Fibroblast of skin of left quadriceps (primary cell): ENCODE measurements around the gene ZNF414.
"Not testable (repeated sequence)": the region's sequence is repeated elsewhere in the genome, so short reads cannot be mapped to it uniquely, and the experiment has no call there.

Experiments
- DNase-seq, 2 experiments: peaks; one replicate each; pipeline ENCODE4 v3.0.0-alpha.2; 2013; ENCODE audit warnings: low read depth in 2 of 2

The ZNF414 gene, protein sequence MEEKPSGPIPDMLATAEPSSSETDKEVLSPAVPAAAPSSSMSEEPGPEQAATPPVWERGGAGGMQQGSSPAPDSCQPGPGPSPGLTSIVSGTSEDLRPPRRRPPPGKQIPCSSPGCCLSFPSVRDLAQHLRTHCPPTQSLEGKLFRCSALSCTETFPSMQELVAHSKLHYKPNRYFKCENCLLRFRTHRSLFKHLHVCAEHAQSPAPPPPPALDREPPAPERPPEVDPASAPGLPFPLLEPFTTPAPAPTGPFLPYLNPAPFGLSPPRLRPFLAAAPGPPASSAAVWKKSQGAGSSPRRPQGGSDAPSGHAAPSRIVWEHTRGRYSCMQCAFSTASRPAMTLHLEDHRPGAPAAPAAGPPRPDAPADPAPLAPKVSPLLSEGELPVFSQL

DNA sequence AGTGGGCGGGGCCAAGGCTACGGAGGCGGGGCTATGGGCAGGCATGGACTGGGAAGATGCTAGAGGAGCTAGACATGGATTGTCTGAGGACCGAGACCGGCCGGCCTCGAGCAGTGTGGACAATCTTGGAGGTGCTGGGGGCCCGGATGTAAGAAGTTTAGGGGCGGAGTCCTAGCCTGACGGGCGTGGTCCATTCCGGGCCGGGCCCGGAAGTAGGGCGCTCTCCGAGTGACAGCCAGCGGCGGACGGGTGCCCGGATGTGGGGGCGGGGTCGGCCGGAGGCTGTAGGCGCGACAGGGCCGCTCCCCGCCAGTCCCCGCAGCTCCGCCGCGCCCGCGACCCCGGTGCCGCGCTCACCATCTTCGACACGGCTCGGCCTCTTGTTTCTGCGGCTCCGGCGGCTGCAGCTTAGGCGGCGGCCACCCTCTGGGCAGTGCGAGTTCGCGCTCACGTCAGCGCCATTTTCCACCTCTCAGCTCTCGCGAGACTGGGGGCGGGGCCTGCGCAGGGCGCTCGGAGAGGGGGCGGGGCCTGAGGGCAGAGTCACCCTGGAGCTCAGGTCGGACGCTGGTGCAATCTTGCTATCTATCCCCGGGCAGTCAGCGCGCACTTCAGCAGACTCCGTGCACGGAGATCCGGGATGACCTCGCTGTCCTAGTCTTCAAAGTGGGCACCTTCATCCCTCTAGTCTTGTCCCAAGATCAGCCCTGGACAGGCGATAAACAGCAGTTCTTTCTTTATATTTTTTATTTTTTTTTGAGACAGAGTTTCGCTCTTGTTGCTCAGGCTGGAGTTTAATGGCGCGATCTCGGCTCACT is at the start of gene ZNF414:
Gene ZNF414 (minus strand): TSS at position 481 of the 818 bp plus-strand sequence. CDS start 121 bp downstream, at position 360.
- DNase-seq: peak; percentile 96

DNA sequence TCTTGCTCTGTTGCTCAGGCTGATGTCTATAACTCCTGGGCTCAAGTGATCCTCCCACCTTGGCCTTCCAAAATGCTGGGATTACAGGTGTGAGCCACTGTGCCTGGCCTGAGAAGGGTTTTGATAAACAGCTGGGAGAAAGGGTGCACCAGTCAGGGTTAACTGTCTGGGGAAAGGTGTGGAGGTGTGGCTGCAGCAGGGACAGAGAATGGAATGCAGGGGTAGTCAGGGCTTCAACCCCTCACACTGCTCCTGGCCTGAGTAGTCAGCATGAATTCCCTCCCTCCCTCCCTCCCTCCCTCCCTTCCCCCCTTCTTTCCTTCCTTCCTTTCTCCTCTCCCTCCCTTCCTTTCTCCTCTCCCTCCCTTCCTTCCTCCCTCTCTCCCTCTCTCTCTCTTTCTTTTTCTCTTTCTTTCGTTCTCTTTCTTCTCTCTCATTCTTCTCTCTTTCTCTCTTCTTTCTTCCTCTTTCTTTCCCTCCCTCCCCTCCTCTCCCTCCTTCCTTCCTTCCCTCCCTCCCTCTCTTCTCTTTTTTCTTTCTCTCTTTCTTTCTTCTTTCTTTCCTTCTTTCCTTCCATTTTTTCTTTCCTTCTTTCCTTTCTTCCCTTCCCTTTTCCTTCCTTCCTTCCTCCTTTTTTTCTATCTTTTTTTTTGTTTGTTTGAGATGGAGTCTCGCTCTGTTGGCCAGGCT is 47.3 kb upstream of the ZNF414 start:
- DNase-seq: no peak

DNA sequence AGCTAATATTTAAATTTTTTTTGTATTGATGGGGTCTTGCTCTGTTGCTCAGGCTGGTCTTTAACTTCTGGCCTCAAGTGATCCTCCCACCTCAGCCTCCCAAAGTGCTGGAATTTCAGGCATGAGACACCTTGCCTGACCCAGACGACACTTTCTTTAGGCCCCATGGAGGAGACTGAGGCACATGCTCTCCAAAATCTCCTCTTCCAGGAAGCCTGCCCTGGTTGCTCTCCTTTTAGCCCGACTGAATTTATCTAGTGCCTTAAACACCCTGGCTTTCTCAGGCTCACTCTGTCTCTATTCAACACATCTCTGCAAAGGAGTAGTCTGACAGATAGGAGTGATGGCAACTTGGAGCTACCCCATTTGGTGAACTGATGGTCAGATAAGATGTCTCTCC is 44.4 kb upstream of the ZNF414 start:
- DNase-seq: no peak

DNA sequence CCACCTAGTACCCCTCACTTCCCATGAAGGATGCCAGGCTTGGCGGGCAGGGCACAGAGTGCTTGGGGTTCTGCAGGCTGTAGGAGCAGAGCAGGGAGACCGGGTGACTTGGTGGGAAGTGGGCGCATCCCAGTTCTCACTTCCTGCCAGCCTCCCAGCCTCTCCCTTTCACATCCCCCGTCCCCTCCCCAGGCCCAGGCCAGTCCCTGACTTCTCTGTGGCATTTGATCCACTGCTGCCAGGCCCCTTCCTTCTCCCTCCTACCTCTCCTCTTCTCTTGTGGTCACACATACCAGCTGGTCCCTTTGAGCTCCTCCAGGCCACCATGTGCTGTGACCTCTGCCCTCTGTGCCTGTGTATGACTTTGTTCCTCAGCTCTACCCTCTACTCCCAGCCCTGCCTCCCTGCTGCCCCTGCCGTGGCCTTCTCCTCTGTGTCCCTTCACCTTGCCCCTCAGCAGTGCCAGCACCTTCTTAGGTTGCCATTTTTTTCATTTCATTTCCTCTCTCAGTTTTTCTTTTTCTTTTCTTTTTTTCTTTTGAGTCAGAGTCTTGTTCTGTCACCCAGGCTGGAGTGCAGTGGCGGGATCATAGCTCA is 43.8 kb upstream of the ZNF414 start:
- DNase-seq: no peak

DNA sequence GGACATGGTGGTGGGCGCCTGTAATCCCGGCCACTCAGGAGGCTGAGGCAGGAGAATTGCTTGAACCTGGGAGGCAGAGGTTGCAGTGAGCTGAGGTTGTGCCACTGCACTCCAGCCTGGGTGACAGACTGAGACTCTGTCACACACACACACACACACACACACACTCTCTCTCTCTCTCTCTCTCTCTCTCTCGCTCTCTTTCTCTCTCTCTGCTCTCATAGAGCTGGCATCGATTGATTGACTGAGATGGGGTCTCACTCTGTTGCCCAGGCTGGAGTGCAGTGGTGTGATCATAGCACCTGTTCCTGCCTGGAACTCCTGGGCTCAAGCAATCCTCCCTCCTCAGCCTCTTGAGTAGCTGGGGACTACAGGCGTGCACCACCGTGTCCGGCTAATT is 39.8 kb upstream of the ZNF414 start:
- DNase-seq: not testable (repeated sequence)

DNA sequence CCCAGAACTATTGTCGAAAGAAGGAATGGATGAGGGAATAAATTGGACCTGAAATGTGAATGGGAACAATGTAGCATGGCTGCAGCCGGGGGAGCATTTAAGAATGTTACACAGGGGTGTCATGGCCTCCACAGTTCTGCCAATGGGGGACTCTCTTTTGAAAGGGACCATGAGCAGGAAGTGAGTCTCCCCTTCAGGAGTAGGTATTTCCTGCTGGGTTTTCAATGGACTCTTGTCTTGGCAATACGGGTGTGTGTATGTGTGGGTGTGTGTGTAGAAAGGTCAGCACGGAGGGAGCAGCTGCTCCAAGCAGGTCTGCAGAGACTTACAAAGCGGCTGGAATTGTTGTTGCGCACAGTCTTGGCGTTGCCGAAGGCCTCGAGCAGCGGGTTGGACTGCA is 38.8 kb upstream of the ZNF414 start:
- no peak for DNase-seq

DNA sequence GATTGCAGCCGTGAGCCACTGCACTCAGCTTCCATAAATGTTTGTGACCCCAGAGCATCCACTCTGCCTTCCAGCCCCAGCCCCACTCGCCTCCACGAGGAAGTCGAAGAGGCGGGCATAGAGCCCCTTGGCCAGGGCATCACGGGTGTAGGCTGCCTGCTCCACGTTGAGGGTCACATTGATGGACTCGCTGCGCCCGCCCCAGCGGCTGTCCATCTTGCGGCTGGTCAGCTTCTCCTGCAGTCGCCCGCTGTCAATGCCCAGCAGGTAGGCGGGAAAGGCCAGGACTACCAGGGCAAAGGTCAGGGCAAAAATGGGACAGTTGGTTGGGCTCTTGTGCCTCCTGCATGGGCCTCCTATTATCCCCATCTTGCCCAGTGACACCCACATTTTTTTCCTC is 36.1 kb upstream of the ZNF414 start:
- no peak for DNase-seq

DNA sequence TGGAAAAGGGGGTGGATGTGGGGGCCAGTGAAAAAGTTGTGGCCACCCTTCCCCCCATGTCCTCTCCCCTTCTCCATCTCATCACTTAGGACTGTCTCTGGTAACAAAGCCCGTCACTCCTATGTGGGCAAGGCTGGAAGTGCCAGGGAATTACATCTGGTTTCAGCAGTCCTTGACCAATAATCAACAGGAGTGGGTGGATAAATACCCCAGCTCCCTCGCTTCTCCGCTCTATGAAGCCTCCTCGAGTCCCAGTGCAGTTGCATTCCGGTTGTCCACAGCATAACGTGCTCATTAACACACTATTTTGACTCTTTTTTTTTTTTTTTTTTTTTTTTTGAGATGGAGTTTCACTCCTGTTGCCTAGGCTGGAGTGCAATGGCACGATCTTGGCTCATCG is 31.8 kb upstream of the ZNF414 start:
- no peak for DNase-seq

DNA sequence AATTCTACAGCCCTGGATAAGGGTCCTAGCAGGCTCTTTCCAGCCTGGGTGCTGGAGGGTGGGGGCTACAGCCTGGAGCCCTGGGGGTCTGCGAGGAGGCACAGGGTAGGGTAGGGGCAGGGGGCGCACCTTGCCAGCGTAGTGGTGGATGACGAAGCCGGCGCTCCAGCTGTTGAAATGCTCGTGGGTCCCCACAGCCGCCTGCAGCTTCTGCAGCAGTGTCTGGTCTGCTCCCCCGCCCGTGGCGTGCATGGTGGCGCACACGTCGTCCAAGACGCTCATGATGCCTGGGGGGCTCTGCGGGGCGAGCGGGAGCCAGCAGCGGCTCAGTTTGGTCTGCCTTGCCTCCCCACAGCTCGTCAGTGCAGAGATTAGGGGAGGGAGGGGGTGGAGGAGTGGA is 30.2 kb upstream of the ZNF414 start:
- no peak for DNase-seq

DNA sequence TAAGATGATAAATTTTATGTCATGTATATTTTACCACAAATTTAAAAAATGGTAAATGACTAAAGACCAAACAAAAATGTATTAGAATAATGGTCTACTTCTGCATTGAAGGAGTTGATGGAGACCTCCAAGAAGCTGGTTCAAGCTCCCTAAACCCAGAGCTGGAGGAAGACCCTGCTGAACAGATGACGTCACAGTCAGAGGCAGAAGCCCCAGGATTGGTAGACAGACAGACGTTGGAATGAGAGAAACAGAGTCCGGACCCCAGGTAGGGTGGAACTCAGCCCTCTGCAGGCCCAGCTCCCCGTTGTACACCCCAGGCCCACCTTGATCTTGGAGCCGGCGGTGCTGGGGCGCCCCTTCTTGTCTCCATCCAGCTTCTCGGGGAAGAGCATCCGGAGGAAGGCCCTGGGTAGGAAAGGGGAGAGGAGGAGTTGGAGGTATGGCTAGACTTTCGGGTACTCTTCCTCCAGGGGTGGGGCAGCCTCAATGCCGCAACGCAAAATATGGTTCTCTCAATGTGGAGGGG is 25.7 kb upstream of the ZNF414 start:
- DNase-seq: no peak

DNA sequence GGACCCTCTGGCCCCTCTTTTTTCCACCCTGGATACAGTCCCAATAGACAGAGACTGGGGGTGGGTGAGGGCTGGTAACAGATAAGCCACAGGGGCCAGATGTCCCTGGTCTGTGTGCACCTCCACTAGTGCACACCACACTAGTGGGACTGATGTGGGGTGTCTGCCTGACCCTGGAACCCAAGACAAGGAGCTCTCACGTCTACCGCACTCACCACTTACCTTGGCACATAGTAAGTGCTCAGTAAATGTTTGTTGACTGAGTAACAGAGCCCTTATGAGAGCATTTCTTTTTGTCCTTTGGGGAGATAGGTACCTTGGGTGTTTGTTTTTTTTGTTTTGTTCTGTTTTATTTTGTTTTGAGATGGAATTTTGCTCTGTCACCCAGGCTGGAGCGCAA is 23.1 kb upstream of the ZNF414 start:
- no peak for DNase-seq

DNA sequence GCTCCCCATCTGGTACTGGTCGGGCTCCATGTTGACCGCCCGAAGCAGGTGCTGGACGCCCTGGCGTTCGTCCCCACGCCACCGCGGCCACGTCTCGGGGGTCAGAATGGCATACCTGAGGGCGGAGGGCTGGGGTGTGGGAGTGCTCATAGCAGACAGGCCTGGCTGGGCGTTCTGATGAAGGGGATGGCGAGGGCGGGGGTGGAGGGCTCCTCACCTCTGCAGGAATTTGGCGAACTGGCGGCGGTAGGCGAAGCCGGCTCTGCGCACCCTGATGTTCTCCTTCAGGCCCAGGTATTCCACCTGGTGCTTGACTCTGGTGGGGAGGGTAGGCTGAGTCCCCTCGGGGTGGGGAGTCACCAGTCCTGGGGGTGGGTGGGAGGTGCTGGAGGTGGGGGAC is 22.3 kb upstream of the ZNF414 start:
- no peak for DNase-seq

DNA sequence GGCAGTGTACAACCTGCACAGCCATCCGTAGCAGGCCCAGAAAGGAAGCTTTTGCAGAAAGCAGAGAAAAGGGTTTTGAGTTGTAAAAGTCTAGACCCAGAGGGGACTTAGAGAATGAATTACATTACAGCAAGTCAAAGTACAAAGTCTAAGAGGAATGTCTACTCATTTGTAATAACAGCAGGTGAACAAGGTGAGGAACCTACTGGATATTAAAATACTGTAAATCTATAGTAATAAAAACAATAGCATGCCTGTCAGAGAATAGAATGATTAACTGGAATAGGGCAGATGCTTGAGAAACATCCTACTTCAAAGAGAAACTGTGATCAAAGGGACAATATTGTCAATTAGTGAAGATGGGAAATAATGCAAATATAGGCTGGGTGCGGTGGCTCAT is 18.3 kb upstream of the ZNF414 start:
- no peak for DNase-seq

DNA sequence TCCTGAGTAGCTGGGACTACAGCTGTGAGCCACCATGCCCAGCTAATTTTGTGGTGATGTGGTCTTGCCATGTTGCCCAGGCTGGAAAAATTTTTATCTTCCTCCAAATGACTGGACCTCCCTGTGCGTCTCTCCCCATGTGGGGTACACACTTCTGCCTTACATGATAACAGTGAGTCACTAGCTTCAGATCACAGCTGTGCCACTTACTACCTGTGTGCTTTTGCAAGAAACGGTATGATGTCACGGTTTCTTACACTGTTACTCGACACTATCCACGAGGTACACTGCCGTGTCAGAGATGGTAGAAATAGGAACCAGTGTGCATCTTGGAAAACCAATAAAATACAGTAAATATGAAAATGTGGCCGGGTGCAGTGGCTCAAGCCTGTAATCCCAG is 17.5 kb upstream of the ZNF414 start:
- DNase-seq: no peak

DNA sequence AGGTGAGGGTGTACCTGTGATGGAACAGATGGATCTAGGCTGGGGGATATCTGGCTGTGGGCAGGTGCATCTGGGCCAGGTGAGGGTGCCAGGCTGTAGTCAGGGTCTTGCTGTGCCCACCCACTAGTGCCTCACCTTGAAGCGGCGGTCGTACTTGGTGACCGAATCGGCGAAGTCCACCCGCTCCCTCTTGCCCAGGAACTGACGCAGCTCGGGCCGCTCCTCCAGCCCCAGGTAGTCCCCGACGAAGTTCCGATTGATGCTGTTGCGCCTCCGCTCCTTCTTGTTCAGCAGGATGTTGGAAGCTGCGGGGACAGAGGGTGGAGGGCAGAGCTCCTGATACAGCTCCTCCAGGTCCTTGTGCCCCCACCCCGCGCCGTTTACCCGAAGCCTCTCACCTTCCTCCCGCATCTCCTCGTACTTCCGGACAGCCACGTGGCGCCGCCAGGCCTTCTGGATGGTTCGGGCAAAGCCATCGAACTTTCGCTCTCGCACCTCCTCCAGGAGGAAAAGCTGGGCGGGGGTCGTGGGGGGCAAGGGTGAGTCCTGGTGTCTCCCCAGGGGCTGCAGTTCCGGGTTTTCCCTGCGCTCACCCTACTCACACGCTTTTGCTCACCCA is 16.2 kb upstream of the ZNF414 start:
- no peak for DNase-seq

DNA sequence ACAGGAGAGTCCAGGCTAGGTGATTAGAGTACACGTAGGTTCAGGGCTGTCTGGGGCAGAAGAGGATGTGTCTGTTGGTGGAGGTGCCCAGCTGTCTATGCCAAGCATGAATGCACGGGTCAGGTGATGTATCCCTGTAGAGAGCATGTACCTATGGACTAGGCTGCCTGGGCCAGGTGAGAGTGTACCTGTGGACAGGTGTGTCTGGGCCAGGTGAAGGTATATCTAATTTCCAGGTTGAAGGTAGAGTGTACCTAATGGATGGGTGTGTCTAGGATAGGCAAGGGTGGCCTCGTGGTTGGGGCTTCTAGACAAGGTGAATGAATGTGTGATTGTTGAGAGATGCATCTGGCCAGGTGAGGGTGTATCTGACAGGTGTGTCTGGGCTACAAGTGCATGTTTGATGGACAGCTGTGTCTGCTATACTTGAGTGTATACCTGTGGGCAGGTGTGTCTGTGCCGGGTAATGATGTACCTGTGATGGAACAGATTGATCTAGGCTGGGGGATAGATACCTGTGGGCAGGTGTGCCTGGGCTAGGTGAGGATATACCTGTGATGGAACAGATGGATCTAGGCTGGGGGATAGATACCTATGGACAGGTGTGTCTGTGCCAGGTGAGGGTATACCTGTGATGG is 15.5 kb upstream of the ZNF414 start:
- DNase-seq: no peak

DNA sequence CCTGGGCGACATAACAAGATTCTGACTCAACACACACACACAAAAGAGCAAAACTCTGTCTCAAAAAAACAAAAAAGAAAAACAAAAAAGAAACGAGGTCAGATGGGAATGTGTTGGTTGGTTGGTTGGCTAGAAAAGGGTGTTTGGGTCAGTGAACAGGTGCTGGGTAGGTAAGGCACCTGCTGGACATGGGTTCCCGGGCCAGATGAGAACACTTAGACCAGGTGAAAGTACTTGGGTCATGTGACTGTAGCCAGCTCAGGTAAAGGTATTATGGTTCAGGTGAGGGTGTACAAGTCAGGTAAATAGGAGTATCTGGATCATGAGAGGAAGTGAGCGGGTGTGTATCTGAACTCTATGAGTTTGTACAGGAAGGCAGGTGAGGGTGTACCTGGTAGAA is 14.5 kb upstream of the ZNF414 start:
- no peak for DNase-seq

DNA sequence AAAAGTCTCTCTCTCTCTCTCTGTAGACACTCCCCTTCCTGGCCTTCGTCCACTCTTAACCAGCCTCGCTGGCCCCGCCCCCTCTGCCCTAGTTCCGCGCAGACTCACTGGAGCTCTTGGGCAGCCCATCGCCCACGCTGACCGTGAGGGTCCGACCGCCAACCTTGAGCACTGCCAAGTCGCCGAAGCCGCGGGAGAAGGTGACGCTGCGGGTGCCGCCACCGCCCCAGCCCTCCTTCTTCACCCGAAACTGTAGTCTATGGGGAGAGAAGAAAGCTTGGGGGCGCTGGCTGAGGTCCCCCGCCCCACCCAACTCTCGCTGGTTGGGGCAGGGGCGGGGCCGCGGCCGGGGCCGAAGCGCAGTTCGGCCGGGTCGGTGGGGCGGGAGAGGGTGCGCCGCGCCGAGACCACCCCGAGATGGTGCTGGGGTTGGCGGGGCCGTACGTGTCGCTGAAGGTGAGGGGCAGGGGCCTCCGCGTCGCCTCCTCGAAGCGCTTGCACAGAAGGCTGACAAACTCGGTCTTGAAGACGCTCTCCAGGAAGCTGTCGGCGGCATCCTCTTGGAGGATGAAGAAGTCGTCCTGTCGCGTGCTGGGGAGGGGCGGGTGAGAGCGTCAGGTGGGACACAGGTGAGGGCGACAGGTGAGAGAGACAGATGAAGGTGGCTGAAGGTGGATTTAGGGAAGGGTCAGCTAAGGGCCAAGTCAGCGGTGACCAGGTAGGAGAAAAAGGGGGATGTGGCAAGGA is 12.6 kb upstream of the ZNF414 start:
- DNase-seq: peak; percentile 82 to 84

DNA sequence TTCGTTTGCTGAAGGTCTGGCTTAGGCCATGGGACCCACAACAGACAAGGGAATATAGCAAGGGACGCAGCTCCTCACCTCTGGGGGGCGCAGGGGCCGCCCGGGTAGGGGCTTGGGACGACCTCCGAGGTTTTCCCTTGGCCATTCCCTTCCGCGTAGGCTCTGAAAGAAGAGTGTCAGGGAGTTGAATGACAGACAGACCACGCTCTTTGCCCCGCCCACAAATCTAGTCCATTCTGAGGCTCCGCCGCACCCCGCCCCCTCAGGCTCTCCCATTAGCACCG is 11.4 kb upstream of the ZNF414 start:
- no peak for DNase-seq

DNA sequence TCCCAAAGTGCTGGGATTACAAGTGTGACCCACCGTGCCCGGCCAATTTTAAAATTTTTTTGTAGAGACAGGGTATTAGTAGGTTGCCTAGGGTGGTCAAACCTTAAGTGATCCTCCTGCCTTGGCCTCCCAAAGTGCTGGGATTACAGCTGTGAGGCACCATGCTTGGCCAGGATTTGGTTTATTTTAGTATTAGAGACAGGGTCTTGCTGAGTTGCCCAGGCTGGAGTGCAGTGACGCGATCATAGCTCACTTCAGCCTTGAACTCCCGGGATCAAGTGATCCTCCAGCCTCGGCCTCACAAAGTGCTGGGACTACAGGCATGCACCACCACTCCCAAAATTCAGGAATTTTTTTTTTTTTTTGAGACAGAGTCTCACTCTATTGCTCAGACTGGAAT is 5.4 kb upstream of the ZNF414 start:
- no peak for DNase-seq

DNA sequence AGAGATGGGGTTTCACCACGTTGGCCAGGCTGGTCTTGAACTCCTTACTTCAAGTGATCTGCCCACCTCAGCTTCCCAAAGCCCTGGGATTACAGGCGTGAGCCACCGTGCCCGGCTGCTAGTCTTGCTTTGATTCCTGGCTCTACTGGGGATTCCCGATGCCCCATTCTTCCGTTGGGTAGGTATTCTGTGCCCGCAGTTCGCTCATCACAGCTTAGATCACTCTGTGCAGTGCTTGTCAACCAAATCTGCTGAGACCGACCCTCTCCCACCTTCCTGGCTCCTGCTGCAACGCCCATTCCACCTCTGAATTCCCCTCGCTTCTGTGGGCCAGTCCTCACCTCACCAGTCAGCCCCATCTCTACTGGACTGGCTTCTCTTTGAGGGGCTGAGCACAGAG is 4.6 kb upstream of the ZNF414 start:
- DNase-seq: no peak
